ENCODE measurements around the gene MYPOP.

GRCh38 chr19:45929247-45929646 is 26.8 kb upstream of the MYPOP start:
- TF ChIP-seq CTCF (IDR thresholded peaks at IDR 0.05) (no peak), POLR2A (IDR thresholded peaks at IDR 0.05) (no peak), POLR2AphosphoS5 (IDR thresholded peaks at IDR 0.05) (no peak), EP300 (IDR thresholded peaks at IDR 0.05; ENCODE audit: low read depth) (no peak)

All from transverse colon (tissue), 4 donors.